ENCODE data around the gene SORCS1. TPM values are rescaled to one million over a fixed set of nuclear protein-coding genes. Genes with fewer than 3 reads are reported as not detected.

SORCS1 gene
- total RNA-seq, 6 experiments from 2014 or later: 0.09 to 0.14 (median 0.10) TPM; not detected in 3

GRCh38 chr10:106958589-106959361, 205.7 kb downstream of the SORCS1 start:
- Mint-ChIP-seq H3K36me3 (ENCODE audit: low read depth) (peaks cover 5% of the 10 kb centered on the region; the same call in 1 of the 2 replicates), H3K27ac (no peak overlapping the region), H3K9me3 (peaks cover 39% of the 10 kb centered on the region), H3K4me1 (ENCODE audit: low read depth) (no peaks in the 10 kb centered on the region), H3K4me3 (no peak overlapping the region), H3K27me3 (ENCODE audit: insufficient read depth) (no peaks in the 10 kb centered on the region)
- no peak for DNase-seq
- TF ChIP-seq, protein P1, sequence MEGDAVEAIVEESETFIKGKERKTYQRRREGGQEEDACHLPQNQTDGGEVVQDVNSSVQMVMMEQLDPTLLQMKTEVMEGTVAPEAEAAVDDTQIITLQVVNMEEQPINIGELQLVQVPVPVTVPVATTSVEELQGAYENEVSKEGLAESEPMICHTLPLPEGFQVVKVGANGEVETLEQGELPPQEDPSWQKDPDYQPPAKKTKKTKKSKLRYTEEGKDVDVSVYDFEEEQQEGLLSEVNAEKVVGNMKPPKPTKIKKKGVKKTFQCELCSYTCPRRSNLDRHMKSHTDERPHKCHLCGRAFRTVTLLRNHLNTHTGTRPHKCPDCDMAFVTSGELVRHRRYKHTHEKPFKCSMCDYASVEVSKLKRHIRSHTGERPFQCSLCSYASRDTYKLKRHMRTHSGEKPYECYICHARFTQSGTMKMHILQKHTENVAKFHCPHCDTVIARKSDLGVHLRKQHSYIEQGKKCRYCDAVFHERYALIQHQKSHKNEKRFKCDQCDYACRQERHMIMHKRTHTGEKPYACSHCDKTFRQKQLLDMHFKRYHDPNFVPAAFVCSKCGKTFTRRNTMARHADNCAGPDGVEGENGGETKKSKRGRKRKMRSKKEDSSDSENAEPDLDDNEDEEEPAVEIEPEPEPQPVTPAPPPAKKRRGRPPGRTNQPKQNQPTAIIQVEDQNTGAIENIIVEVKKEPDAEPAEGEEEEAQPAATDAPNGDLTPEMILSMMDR (IDR thresholded peaks at IDR 0.05): no peak

DNA sequence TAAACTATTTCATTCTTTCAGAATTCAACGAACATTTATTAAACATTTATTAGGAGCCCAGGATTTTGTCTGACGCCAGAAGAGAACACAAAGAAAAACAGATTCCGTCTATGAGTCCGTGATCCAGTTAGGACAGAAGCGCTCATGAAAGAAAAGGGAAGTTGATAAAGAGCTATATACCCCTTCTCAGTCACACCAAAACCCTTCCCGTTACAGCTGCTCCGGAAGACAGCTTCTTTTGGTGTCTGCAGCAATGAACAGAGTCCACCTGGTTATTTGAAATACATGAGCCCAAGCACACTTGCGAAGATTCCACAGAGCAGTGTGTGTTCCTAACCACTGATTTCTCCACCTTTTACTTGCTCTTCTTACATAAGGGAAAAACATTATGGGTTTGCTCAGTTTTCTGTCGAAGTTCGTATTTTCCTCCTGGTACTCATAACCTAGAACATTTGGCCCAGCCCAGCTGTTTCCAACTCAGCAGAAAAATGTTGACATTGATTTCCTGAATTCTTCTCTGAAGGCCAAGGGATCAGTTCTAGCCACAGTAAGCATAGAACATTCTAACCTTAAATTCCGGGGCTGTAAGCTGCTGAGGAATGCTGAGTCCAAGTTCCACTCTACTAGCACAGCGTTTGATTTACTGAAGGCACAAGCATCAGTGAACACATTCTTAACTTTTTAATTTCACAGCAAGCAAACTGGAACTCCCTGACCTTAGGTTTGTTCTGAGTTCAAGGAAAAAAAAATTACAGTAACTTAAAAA, 206.5 kb downstream of the SORCS1 start:
- H3K36me3 Mint-ChIP-seq (ENCODE audit: low read depth): peaks cover 5% of the 10 kb centered on the region; the same call in 1 of the 2 replicates
- peaks cover 36% of the 10 kb centered on the region for H3K9me3 Mint-ChIP-seq
- no peak overlapping the region for H3K27ac Mint-ChIP-seq
- H3K27me3 Mint-ChIP-seq (ENCODE audit: insufficient read depth): no peaks in the 10 kb centered on the region
- DNase-seq: no peak
- TF ChIP-seq, protein P1 (IDR thresholded peaks at IDR 0.05): no peak
- H3K4me3 Mint-ChIP-seq: no peak overlapping the region
- no peaks in the 10 kb centered on the region for H3K4me1 Mint-ChIP-seq (ENCODE audit: low read depth)

DNA sequence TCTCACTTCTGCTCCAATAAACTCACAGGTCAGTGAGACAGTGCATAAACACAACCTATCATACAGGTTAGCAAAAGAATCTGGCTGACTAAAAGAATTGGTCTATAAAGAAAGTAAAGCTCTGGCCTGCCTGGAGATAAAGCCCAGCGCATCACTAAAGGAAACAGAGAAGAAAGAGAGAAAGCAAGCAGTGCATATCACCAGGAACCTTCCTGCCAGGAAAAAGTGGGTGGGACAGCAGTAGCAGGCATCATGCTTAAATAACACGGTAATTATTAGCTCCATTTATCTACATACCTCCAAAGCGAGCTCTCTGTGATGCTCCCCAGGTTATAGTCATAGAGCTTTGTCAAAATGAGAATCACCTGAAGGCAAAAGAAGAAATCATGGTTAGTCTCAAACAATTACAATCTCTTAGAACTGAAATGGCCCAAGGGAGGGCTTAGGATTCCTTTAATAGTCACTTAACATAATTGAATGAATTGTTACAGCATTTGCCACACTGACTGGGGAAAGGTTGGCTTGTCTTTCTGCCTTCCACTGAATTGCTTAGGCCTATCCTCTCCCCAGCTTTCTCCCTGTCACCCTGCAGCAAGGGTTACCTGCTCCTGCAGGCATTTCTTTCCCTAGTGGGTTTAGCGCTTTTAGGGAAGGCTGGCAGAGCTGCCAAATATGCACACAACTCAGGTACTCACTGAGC, 208.1 kb downstream of the SORCS1 start:
- no peaks in the 10 kb centered on the region for H3K36me3 Mint-ChIP-seq (ENCODE audit: low read depth)
- no peaks in the 10 kb centered on the region for H3K27me3 Mint-ChIP-seq (ENCODE audit: insufficient read depth)
- TF ChIP-seq, protein P1 (IDR thresholded peaks at IDR 0.05): no peak
- H3K4me3 Mint-ChIP-seq: no peak overlapping the region
- peaks cover 29% of the 10 kb centered on the region for H3K9me3 Mint-ChIP-seq
- no peak overlapping the region for H3K27ac Mint-ChIP-seq
- no peak for DNase-seq
- no peaks in the 10 kb centered on the region for H3K4me1 Mint-ChIP-seq (ENCODE audit: low read depth)

DNA sequence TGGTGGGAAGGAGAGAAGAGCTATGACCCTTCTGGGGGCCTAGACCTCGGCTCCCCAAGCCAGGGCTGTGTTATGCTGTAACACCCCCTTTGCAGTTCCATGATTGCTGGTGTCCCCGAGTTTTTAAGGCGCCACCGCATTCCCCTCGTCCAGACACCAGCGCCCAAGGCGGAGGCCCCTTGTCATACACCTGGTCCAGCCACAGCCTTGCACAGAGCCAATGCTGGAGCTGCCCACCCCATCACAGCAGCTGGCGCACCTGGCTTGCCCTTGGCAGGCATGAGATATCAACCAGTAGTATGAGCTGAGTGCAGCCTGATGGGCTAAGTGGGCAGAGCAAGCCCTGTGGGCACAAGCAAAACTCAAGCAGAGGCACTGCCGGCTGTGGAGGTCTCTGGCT, 209.4 kb downstream of the SORCS1 start:
- Mint-ChIP-seq H3K27me3 (ENCODE audit: insufficient read depth) (no peaks in the 10 kb centered on the region), H3K27ac (no peak overlapping the region), H3K36me3 (ENCODE audit: low read depth) (no peaks in the 10 kb centered on the region), H3K9me3 (peaks cover 29% of the 10 kb centered on the region), H3K4me3 (no peak overlapping the region), H3K4me1 (ENCODE audit: low read depth) (no peaks in the 10 kb centered on the region)
- TF ChIP-seq, protein P1 (IDR thresholded peaks at IDR 0.05): no peak
- no peak for DNase-seq

- DNase-seq: no peak
- no peaks in the 10 kb centered on the region for H3K27me3 Mint-ChIP-seq (ENCODE audit: insufficient read depth)
Observed at GRCh38 chr10:106952033-106952432, 212.5 kb downstream of the SORCS1 start.

More at GRCh38 chr10:106952033-106952432, 212.5 kb downstream of the SORCS1 start:
- H3K9me3 Mint-ChIP-seq: peaks cover 27% of the 10 kb centered on the region
- no peaks in the 10 kb centered on the region for H3K36me3 Mint-ChIP-seq (ENCODE audit: low read depth)
- no peaks in the 10 kb centered on the region for H3K4me1 Mint-ChIP-seq (ENCODE audit: low read depth)
- no peak overlapping the region for H3K27ac Mint-ChIP-seq
- H3K4me3 Mint-ChIP-seq: no peak overlapping the region
- TF ChIP-seq, protein P1 (IDR thresholded peaks at IDR 0.05): no peak
